GM18951 (cell line): ENCODE results near the gene AGRN.
A peak's percentile ranks its signal among the peaks of the same experiment; 100 is the strongest.
"Not testable (repeated sequence)": the region's sequence is repeated elsewhere in the genome, so short reads cannot be mapped to it uniquely, and the experiment has no call there.

ENCODE experiments used
- POLR2A ChIP-seq: IDR thresholded peaks from 4 replicates; pipeline ENCODE4 v1.6.1; 2011; ENCODE audit warnings: mild to moderate bottlenecking; ENCODE audit not compliant: insufficient read length, insufficient read depth; ENCODE audit errors: extremely low read depth
- in situ Hi-C: fragments of 300-500 bp; cut with MboI; formaldehyde crosslinking; loops from one replicate; pipeline ENCODE4 v1.12.0; 2022; ENCODE audit warnings: low sequenced_read_pairs, mixed read lengths, inconsistent platforms; ENCODE audit not compliant: unreplicated experiment

Gene AGRN

DNA sequence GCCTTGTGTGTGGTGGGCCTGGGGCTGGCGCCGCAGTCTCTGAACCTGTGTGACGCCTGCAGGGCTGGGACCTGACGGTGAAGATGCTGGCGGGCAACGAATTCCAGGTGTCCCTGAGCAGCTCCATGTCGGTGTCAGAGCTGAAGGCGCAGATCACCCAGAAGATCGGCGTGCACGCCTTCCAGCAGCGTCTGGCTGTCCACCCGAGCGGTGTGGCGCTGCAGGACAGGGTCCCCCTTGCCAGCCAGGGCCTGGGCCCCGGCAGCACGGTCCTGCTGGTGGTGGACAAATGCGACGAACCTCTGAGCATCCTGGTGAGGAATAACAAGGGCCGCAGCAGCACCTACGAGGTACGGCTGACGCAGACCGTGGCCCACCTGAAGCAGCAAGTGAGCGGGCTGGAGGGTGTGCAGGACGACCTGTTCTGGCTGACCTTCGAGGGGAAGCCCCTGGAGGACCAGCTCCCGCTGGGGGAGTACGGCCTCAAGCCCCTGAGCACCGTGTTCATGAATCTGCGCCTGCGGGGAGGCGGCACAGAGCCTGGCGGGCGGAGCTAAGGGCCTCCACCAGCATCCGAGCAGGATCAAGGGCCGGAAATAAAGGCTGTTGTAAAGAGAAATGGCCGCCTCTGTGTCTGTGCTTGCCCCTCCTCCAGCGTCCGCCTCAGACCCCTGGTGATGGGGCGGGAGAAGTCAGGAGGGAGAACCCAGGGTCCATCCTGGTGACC, 5.8 kb upstream of the AGRN start:
- in situ Hi-C loops: no loop called here
- TF ChIP-seq POLR2A: no peak

DNA sequence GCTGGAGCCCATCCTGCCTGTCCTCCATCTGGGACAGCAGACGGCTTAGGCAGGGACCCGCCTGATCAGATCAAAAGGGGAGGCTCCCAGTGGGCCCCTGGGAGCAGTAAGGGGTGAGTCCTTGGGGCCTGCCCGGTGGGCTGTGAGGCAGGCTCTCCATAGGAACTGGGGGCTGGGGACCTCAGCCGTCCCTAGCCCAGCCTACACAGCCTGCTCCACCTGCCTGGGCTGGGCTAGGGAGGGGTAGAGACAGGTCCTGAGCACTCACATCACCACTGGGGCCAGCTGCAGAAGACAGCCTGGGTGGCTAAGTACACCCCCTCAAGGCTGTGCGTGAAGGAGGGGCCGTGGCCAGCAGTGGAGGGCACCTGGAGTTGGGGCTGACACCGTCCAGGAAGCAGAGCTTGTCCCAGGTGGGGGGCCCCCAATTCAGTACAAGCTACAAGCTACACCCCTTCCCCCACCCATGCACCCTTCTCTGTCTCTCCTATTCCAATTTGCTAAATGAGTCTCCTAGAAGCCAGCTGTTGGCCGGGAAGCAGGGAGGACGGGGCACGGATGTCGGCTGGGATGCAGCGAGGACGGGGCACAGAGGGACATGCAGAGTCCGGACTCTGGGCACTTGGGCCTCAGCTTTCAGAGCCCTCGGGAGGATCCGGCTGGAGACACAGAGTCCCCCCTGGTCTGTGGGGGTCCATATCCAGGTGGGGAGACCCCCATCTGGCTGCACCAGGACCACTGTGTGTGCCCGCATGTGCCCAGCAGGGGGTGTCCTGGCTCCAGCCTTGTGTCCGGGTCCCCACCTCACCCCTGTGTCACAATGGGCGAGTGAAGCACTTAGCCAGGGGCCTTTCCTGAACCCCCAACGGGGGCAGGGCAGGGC, 4.9 kb upstream of the AGRN start:
- in situ Hi-C loops: no loop called here

DNA sequence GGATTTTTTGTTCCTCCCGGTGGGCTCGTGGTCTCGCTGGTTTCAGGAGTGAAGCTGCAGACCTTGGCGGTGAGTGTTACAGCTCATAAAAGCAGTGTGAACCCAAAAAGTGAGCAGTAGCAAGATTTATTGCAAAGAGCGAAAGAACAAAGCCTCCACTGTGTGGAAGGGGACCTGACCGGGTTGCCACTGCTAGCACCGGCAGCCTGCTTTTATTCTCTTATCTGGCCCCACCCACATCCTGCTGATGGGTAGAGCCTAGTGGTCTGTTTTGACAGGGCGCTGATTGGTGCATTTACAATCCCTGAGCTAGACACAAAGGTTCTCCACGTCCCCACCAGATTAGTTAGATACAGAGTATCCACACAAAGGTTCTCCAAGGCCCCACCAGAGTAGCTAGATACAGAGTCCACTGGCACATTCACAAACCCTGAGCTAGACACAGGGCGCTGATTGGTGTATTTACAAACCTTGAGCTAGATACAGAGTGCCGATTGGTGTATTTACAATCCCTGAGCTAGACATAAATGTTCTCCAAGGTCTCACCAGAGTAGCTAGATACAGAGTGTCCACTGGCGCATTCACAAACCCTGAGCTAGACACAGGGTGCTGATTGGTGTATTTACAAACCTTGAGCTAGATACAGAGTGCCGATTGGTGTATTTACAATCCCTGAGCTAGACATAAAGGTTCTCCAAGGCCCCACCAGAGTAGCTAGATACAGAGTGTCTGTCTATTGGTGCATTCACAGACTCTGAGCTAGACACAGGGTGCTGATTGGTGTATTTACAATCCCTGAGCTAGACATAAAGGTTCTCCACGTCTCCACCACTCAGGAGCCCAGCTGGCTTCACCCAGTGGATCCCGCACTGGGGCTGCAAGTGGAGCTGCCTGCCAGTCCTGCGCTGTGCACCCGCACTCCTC, 2.3 kb upstream of the AGRN start:
- in situ Hi-C loops: not testable (repeated sequence)

More for the DNA sequence above, 4.9 kb upstream of the AGRN start:
- TF ChIP-seq POLR2A: peak; percentile 29

DNA sequence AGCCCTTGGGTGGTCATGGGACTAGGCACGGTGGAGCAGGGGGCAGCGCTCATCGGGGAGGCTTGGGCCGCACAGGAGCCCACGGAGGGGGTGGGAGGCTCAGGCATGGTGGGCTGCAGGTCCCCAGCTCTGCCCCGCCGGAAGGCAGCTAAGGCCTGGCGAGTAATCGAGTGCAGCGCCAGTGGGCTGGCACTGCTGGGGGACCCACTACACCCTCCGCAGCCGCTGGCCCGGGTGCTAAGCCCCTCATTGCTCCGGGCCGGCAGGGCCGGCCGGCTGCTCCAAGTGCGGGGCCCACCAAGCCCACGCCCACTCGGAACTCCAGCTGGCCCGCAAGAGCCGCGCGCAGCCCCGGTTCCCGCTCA, 1.6 kb upstream of the AGRN start:
- in situ Hi-C loops: not testable (repeated sequence)

DNA sequence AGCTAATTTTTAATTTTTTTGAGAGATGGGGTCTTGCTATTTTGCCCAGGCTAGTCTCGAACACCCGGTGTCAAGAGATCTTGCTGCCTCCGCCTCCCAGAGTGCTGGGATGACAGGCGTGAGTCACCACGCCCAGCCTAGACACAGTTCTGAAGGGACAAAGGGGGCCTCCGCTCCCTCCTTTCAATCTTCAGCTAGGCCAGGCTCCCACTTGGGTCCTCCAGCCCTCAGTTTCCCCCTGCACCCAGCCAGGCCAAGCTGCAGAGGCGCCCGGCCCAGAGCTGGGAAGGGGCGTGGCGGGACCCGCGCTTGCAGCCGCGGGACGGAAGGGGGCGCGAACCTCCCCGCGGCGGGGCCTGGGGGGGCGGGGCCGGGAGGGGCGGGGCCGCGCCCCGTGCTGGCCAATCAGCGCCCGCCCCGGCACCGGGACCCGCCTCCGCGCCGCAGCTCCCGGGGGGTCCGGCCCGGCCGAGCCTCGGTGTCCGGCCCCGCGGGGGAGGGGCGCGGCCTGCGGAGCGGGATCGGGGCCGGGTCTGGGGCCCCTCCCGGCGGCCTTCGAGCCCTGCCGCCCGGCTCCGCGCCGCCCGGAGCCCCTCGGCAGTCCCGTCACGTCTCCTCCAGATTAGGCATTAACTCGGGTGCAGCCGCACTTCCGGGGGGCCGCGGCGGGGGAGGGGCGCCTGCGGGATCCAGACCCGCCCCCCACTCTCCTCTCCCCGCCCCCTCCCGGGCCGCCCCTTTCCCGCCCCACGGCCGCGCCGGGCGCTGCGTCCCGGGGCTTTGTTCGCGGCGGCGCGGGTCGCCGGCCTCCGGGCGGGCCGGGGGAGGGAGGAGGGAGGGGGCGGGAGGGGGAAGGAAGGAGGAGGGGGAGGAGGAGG, 559 bp upstream of the AGRN start:
- TF ChIP-seq POLR2A: peak; percentile 40
- in situ Hi-C loops: no loop called here

DNA sequence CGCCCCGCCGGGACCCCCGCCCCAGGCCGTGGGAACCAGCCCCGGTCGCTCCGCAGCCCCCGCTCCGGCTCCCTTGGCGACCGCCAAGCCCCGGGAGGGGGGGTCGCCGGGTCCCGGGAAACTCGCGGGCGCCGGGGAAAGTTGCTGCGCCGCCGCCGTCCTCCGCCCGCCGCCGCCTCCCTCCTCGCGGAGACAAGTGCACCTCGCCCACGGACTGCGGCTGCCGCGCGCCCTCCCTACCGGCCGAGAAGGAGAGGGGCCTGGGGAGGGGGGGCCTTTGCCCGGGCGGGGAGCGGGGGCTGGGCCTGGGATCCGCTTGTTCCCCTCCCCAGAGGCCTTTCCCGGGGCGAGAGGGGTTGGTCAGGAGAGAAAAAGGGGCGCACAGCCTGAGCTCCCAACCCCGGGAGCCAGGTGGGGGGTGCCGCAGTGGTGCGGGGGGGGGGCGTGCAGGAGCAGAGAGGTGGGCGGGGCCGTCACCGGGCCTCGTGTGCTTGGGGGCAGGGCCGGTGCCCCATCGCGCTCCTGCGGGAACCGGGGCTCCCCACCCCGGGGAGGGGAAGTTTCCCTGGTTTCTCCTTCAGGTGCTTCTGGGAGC, 592 bp downstream of the AGRN start:
- no peak for TF ChIP-seq POLR2A
- in situ Hi-C loops: no loop called here

DNA sequence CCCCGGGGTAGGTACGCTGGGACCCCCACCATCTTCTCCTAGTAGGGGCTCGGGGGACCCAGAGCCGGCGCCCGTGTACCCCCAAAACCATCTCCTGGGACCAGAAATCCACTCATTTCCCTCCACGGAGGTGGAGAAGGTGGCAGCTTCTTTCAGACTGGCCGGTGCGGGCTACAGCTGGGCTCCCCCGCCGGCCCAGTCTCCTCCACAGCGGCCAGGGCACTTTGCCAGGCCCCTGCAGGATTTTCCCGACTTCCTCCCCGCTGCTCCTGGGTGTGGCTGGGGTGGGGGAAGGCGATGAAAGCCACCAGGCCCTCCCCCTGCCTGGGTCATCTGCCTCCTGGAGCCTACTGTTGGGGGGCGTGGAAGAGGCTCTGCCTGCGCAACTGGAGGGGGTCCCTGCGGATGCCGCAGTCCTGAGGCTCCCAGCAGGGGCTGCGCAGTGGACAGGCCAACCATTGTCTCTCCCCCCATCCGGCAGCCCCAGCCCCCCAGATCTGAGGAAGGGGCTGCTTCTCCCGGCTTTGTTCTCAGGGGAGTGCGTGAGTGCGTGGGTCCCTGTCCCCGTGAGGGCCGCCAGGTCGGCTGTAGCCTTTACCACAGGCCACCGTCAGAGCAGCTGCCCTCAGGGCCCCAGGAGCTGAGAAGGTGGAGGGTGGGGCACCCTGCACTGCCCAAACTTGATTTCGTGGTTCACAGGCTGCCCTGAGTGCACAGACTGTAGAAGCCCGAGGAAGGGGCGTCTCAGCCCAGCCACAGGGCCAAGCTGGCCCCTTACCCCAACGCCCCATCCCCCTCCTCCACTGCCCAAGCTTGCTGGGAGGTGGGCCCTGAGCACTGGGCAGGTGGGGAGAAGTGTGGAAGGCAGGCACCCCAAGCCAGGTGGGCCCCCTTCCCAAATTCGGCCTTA, 1.3 kb downstream of the AGRN start:
- no peak for TF ChIP-seq POLR2A
- in situ Hi-C loops: no loop called here

DNA sequence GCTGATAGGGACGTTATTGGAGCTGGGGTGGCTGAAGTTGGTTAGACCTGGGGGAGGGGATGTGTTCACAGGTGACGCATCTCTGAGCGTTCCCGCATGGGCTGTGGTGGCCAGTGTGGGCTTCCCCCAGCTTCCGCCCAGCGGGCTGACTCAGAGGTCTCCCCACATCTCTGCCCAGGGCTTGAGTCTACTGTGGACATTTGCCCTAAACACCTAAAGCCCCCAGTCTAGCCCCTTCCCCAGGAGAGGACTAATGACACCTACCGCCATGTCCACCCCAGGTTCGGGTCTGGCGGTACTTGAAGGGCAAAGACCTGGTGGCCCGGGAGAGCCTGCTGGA, 2.0 kb downstream of the AGRN start:
- in situ Hi-C loops: no loop called here
- no peak for TF ChIP-seq POLR2A

DNA sequence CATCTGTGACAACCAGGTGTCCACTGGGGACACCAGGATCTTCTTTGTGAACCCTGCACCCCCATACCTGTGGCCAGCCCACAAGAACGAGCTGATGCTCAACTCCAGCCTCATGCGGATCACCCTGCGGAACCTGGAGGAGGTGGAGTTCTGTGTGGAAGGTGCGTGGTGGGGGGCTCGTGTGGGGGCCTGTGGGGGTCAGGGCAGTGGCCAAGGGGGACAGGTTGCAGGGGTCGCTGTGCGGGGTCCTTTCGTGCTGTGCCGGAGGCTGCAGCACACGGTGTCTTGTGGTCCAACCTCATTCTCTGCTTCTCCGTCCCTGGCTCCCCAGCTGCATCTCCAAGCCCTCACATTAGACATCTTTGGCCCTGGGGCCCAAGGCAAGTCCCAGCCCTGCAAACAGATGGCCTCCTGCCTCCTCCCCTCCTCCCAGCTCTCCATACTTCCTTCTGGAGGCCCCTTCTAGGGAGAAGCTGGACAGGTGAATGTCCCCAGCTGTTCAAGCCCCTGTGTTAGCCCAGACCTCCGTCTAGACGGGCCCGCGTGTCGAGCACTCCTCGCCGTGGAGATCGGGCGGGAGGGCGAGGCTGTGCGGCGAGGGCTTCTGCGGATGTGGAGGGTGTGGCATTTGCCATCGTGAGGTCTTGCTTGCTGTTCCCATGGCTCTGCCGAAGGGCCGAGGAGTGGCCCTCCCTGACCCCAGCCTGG, 2.5 kb downstream of the AGRN start:
- no peak for TF ChIP-seq POLR2A
- in situ Hi-C loops: no loop called here

DNA sequence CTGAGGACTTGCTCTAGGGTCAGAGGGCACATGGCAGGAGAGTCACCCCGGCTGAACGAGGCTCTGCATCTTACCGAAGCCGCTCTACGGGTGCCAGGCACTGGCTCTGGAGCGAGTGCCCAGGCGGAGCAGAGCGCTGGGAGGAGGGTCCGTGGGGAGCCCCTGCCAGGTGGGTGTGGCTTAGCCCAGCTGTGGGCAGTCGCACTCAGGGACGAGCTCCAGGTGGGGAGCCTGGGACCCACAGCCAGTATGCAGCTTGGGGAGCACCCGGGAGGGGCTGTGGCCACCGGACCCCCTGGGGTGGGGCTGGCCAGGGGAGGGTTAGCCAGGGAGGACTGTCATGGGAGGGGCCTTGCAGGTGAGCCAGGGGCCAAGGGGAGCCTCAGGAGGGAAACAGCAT, 3.8 kb downstream of the AGRN start:
- no peak for TF ChIP-seq POLR2A
- in situ Hi-C loops: no loop called here

DNA sequence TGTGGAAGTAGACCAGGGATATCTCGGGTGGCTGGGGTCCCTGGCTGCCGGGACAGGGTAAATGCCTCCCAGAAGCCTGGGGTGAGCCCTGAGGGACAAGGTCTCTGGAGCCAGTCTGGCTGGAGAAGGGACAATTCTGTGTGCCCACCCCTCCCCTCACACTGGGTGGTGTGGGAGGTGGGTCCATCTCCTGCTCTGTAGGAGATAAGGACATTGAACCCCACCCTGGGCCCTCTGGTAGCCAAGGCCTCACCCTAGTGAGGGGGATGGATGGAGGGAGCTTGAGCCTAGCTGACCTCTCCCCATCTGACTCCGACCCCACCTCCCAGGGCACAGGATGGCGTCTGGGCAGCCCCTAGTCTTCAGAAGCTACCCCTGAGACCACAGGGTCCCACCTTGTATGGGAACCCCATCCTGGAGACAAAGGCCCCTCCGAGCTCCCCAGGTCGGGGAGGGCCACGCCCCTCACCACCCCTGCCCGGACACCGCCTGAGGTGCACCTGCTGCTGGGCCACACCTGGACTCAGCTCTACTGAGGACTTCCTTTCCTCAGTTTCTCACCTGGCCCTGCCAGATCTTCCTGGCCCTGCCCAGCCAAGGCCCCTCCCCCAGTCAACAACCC, 4.3 kb downstream of the AGRN start:
- in situ Hi-C loops: no loop called here
- TF ChIP-seq POLR2A: no peak
